AG09319 (cell line): ENCODE results near the gene SH3BGR.
A peak's percentile ranks its signal among the peaks of the same experiment; 100 is the strongest.

Experiments
- DNase-seq: peaks from one replicate; pipeline ENCODE4 v3.0.0-alpha.2; 2010; ENCODE audit warnings: low read depth; ENCODE audit errors: extremely low read depth
- TF ChIP-seq, protein P1 (sequence below): IDR thresholded peaks from 2 replicates; pipeline ENCODE4 v1.5.1; 2011; ENCODE audit warnings: low read depth, mild to moderate bottlenecking, inconsistent platforms, low read length, moderate library complexity

Gene SH3BGR

DNA sequence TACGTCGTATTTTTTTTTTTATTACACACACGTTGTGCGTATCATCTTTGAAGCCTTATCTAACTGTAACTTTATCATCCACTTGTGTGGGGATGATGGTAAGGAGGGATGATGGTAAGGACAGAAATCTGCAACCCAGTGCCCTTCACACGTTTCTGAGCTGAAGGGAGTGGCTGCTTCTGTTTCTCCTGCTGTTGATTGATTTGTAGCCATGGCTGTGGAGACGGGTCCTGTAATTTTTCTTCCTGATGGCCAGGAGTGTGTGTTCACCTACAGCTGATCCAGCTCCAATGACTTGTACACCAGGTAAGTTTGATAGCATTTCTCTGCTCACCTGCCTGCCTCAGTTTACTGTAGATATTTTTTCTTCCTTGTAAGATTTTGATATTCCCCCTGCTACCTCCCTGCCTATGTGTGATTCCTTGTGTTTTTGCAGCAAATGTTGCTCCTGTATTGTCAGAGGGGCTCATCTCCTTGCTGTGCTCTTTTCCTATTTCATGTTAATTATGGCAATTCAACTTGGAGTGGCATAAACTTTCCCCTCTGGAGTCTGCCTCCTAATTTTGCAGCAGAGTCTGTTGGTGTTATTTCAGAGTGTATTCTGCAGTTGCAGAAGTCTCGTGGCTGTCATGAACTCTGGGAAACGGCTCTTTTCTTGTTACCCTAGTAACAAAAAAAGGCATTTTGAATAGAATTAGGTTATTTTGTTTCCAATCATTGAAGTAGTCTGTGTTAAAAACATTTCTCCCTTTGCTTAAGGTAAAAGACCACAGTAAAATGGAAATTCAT lies 64.1 kb downstream of the SH3BGR start:
- TF ChIP-seq, protein P1, sequence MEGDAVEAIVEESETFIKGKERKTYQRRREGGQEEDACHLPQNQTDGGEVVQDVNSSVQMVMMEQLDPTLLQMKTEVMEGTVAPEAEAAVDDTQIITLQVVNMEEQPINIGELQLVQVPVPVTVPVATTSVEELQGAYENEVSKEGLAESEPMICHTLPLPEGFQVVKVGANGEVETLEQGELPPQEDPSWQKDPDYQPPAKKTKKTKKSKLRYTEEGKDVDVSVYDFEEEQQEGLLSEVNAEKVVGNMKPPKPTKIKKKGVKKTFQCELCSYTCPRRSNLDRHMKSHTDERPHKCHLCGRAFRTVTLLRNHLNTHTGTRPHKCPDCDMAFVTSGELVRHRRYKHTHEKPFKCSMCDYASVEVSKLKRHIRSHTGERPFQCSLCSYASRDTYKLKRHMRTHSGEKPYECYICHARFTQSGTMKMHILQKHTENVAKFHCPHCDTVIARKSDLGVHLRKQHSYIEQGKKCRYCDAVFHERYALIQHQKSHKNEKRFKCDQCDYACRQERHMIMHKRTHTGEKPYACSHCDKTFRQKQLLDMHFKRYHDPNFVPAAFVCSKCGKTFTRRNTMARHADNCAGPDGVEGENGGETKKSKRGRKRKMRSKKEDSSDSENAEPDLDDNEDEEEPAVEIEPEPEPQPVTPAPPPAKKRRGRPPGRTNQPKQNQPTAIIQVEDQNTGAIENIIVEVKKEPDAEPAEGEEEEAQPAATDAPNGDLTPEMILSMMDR = no peak

DNA sequence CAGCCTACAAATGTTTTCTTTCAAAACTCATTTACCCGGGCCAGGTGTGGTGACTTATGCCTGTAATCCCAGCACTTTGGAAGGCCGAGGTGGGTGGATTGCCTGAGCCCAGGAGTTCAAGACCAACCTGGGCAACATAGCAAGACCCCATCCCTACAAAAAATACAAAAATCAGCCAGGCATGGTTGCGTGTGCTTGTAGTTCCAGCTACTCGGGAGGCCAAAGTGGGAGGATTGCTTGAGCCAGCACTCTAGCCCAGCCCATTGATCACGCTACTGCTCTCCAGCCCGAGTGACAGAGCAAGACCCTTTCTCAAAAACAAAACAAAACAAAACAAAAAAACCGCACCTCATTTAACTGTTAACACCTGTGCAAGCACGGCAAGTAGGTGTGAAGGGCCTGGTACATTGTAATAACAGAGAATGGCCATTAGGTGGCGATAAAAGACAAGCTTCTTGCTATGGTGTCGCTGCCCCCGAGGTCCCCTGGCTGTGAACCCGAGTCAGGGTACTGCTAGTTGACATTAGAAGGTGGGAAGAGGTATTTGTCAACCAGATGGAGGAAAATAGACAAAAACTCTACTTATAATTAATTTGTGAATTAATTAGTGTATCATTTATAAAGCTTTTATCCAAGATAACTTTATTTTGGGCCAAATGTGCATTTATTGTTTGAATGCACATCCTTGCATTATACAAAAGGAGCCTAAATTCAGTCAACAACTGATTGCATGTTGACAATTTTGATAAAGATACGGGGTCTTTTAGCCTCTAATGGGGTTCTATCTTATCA lies 66.5 kb downstream of the SH3BGR start:
- TF ChIP-seq, protein P1 = peak; percentile 78
- peak; percentile 5 for DNase-seq

More for the DNA sequence above, 64.1 kb downstream of the SH3BGR start:
- DNase-seq = no peak

DNA sequence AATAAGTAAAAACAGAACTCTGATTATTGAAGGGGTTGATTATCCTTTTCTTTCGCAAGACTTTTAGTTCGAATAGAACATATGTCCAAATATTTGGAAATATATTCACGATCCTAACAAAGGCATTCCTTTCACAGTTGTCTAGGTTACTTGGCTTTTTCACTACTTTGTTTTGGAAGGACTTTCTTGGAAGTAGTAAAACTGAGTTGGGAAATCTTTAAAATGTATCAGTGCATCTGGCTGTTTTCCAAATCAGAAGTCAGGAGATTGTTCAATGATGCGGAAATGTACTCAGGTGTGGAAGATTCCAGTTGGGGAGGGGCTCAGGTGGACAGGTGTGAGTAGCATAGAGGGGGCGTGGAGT lies 67.1 kb downstream of the SH3BGR start:
- TF ChIP-seq, protein P1 = no peak

DNA sequence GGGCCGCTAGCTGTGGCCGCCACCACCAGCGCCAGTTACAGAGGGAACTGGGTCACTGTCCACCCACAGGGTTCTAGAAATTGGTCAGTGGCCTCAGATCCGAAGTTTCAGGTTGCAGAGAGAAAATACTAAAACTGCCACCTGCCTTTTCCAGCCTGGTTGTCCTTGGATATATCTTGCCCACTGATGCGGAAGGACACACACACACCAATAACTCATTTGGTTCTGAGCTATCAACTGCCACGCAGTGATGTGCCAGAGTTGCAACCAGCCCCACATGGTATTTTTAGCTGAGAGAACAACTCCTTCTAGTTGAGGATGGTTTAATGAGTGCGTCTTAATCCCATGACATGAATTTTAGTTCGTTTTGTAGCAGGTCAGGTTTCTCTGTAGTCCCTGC lies 68.1 kb downstream of the SH3BGR start:
- TF ChIP-seq, protein P1 = no peak
- DNase-seq = no peak

More for the DNA sequence above, 67.1 kb downstream of the SH3BGR start:
- DNase-seq = no peak

DNA sequence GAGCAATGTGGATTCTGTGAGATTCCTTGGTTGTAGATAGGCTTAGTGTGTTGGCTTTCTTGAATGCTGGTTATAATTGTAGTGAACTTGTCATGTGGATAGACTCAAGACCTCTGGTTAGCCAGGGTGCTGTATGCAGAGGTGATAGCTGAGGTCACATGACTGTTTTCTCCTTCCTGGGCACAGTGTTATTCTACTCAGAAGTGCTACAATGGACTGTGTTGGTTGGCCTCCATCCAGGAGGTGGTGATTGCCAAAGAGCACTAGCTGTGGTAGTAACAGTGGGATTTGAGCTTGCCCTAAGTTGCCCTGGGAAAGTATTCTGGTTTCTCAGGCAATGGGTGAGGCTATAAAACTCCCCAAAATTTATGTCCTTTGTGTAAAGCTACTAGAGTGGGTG lies 71.6 kb downstream of the SH3BGR start:
- TF ChIP-seq, protein P1 = no peak
- no peak for DNase-seq

DNA sequence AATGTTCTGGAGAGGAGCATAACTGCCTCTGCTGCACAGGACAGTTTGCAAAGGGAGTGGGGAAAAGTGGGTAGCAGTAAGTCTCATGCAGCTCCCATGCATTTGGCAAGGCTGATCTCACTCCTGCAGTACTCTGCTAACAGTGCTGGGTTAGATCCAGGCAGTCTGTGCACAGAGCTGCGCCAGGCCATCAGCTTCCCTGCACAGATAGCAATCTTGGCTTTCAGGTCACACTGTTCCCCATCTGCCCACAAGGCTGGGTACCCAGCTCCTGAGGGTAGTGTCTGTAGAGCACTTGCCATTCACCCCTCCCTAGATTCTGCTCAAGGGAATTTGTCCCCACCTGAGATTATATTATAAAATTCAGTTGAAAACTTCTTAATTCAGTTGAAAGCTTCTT lies 72.1 kb downstream of the SH3BGR start:
- TF ChIP-seq, protein P1 = no peak
- no peak for DNase-seq

DNA sequence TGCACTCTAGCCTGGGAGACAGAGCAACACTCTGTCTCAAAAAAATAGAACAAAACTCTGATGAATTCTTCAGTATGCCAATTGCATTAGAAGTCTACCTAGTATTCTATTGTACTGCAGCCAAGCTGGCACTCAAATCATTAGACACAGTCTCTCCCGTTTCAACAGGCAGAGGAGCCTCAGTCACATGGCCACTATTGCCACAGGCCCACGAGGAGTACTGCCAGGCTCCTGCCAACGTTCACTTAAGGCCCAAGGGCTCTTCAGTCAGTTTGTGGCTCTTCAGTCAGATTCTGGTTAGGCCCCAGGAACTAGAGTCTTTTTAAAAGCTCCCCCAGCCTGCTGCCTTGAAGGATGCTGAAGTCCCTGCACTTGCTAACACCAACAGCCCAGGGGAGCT lies 73.4 kb downstream of the SH3BGR start:
- no peak for DNase-seq

More for the DNA sequence above, 73.4 kb downstream of the SH3BGR start:
- TF ChIP-seq, protein P1 = no peak
